Measurements from ENCODE around the gene CDH13.

Gene CDH13

GRCh38 chr16:82653550-82654511 is 27.1 kb downstream of the CDH13 start:
- peak; percentile 10 for DNase-seq

- no peak for DNase-seq
Observed at GRCh38 chr16:82655072-82655714, 28.4 kb downstream of the CDH13 start.

GRCh38 chr16:82655720-82656490 is 29.1 kb downstream of the CDH13 start:
- DNase-seq: no peak

- DNase-seq: no peak
Observed at GRCh38 chr16:82657239-82657638, 30.5 kb downstream of the CDH13 start.

GRCh38 chr16:82657786-82658185 is 31.0 kb downstream of the CDH13 start:
- DNase-seq: no peak

- no peak for DNase-seq
Observed at GRCh38 chr16:82658796-82659195, 32.0 kb downstream of the CDH13 start.

- DNase-seq: no peak
Observed at GRCh38 chr16:82660075-82660645, 33.4 kb downstream of the CDH13 start.

- DNase-seq: no peak
Observed at GRCh38 chr16:82660966-82661365, 34.2 kb downstream of the CDH13 start.

GRCh38 chr16:82664181-82664580 is 37.4 kb downstream of the CDH13 start:
- DNase-seq: no peak

GRCh38 chr16:82665025-82665424 is 38.3 kb downstream of the CDH13 start:
- no peak for DNase-seq

- no peak for DNase-seq
Observed at GRCh38 chr16:82667437-82667836, 40.7 kb downstream of the CDH13 start.

- DNase-seq: no peak
Observed at GRCh38 chr16:82668094-82668493, 41.3 kb downstream of the CDH13 start.

GRCh38 chr16:82671741-82672140 is 45.0 kb downstream of the CDH13 start:
- no peak for DNase-seq

- DNase-seq: no peak
Observed at GRCh38 chr16:82672676-82673075, 45.9 kb downstream of the CDH13 start.

- no peak for DNase-seq
Observed at GRCh38 chr16:82675300-82675699, 48.5 kb downstream of the CDH13 start.

GRCh38 chr16:82681592-82681991 is 54.8 kb downstream of the CDH13 start:
- DNase-seq: no peak

- DNase-seq: no peak
Observed at GRCh38 chr16:82682767-82683166, 56.0 kb downstream of the CDH13 start.

- no peak for DNase-seq
Observed at GRCh38 chr16:82684256-82684655, 57.5 kb downstream of the CDH13 start.

GRCh38 chr16:82685526-82685925 is 58.8 kb downstream of the CDH13 start:
- DNase-seq: no peak

- no peak for DNase-seq
Observed at GRCh38 chr16:82694239-82694874, 67.6 kb downstream of the CDH13 start.

GRCh38 chr16:82695806-82696205 is 69.0 kb downstream of the CDH13 start:
- no peak for DNase-seq

GRCh38 chr16:82699260-82699659 is 72.5 kb downstream of the CDH13 start:
- DNase-seq: no peak

Measured in MV-4-11 (cell line).